H4 (cell line): ENCODE results near the gene PLSCR4. TPM values are rescaled to one million over a fixed set of nuclear protein-coding genes. Genes with fewer than 3 reads are reported as not detected.
"Not testable (repeated sequence)": the region's sequence is repeated elsewhere in the genome, so short reads cannot be mapped to it uniquely, and the experiment has no call there.

ENCODE experiments used
- DNase-seq: peaks from one replicate; pipeline ENCODE4 v3.0.0-alpha.2; 2015; ENCODE audit warnings: low spot score
- total RNA-seq: library from RNA; depleted of rRNA; stranded (reverse); fragments of >200 nt; shearing (Covaris generic); gene quantifications from 2 replicates; pipeline ENCODE4 v1.2.3, GENCODE V29; 2014; rRNA removed

The PLSCR4 gene
- total RNA-seq: 15.0 and 19.5 TPM in 2 replicates

- DNase-seq: peak; percentile 67
These were observed at the start of gene PLSCR4 for GRCh38 chr3:146250449-146251382. TSS of gene PLSCR4 (minus strand) at chr3:146251105. CDS start at chr3:146222071, 29,034 bp downstream.

- DNase-seq: not testable (repeated sequence)
These were observed 42.5 kb upstream of the PLSCR4 start for GRCh38 chr3:146293401-146293800.

- no peak for DNase-seq
These were observed 33.0 kb upstream of the PLSCR4 start for GRCh38 chr3:146283781-146284445.

GRCh38 chr3:146280864-146281263, 30.0 kb upstream of the PLSCR4 start:
- DNase-seq: no peak

GRCh38 chr3:146279951-146280350, 29.0 kb upstream of the PLSCR4 start:
- no peak for DNase-seq

- no peak for DNase-seq
These were observed 28.1 kb upstream of the PLSCR4 start for GRCh38 chr3:146279013-146279412.

- DNase-seq: peak; percentile 37
These were observed 27.2 kb upstream of the PLSCR4 start for GRCh38 chr3:146277953-146278631.

- DNase-seq: no peak
These were observed 24.6 kb upstream of the PLSCR4 start for GRCh38 chr3:146275476-146275875.

GRCh38 chr3:146274833-146275232, 23.9 kb upstream of the PLSCR4 start:
- DNase-seq: no peak

GRCh38 chr3:146273721-146274407, 23.0 kb upstream of the PLSCR4 start:
- DNase-seq: no peak

- DNase-seq: no peak
These were observed 20.3 kb upstream of the PLSCR4 start for GRCh38 chr3:146271180-146271579.

GRCh38 chr3:146269271-146269670, 18.4 kb upstream of the PLSCR4 start:
- DNase-seq: no peak

GRCh38 chr3:146268535-146269219, 17.8 kb upstream of the PLSCR4 start:
- no peak for DNase-seq

- no peak for DNase-seq
These were observed 14.8 kb upstream of the PLSCR4 start for GRCh38 chr3:146265720-146266119.

GRCh38 chr3:146262371-146263110, 11.6 kb upstream of the PLSCR4 start:
- DNase-seq: no peak

GRCh38 chr3:146259880-146260589, 9.1 kb upstream of the PLSCR4 start:
- no peak for DNase-seq

GRCh38 chr3:146256851-146257486, 6.1 kb upstream of the PLSCR4 start:
- no peak for DNase-seq

- DNase-seq: not testable (repeated sequence)
These were observed 1.5 kb upstream of the PLSCR4 start for GRCh38 chr3:146252445-146252844.

- DNase-seq: no peak
These were observed 984 bp downstream of the PLSCR4 start for GRCh38 chr3:146249921-146250320.
